ENCODE data around the gene FBXW11. TPM values are rescaled to one million over a fixed set of nuclear protein-coding genes. Genes with fewer than 3 reads are reported as not detected.

The FBXW11 gene
- total and polyA plus RNA-seq, 2 donors (not counting 1 experiment from before 2014, with no cell fraction given): 19.7 to 62.4 TPM

GRCh38 chr5:171872666-171873065, 133.8 kb downstream of the FBXW11 start:
- no peak for DNase-seq
- TF ChIP-seq EZH2 (IDR thresholded peaks at IDR 0.05; ENCODE audit: borderline replicate concordance, insufficient read depth, low read depth, low read length, poor library complexity, severe bottlenecking): no peak
- Mint-ChIP-seq H3K27me3 (no peaks in the 10 kb centered on the region), H3K4me1 (no peaks in the 10 kb centered on the region), H3K9me3 (ENCODE audit: insufficient read depth) (no peaks in the 10 kb centered on the region), H3K27ac (no peak overlapping the region), H3K4me3 (no peak overlapping the region)
- POLR2A ChIA-PET: no interaction called here
- no peaks in the 10 kb centered on the region for H3K4me1 ChIP-seq (ENCODE audit: control insufficient read depth in 2 of 2, insufficient read depth in 2 of 2, low read length in 2 of 2)
- H3K4me3 ChIP-seq (ENCODE audit: control extremely low read depth in 1 of 5, extremely low read depth in 1 of 5, insufficient read depth in 1 of 5, low read depth in 2 of 5, low read length in 4 of 5): no peak overlapping the region
- intact Hi-C loops (cut with micrococcal nuclease): no loop called here
- H2AFZ ChIP-seq (ENCODE audit: insufficient read depth, low read depth, low read length, poor library complexity, severe bottlenecking): no peak overlapping the region
- CTCF ChIA-PET: interaction anchor here (1.1 kb wide), 1 partner anchor 10 kb away, joined by 3 read pairs; no protein-coding TSS in a partner anchor
- ATAC-seq (ENCODE audit: low read depth): no peak
- WGBS (ENCODE audit: insufficient coverage): no CpG with 5 or more reads among the region's 5 CpGs
- H3K9me3 ChIP-seq (ENCODE audit: control extremely low read depth in 1 of 3, control insufficient read depth in 2 of 3, insufficient read depth in 1 of 3, low read length in 2 of 3): no peaks in the 10 kb centered on the region
- peaks cover 17% of the 10 kb centered on the region for H4K20me1 ChIP-seq (ENCODE audit: control insufficient read depth, insufficient read depth, low read length, poor library complexity, severe bottlenecking)
- peaks cover 3% of the 10 kb centered on the region for H3K79me2 ChIP-seq (ENCODE audit: control insufficient read depth, insufficient read depth, low read length)
- H3K9ac ChIP-seq (ENCODE audit: low read length): no peak overlapping the region
- peaks cover 11 to 93% of the 10 kb centered on the region in 2 experiments for H3K36me3 ChIP-seq (replicated peaks in 1 of 2; ENCODE audit: control extremely low read depth in 1 of 2, control insufficient read depth in 1 of 2, extremely low read depth in 1 of 2, insufficient read depth in 2 of 2, low read length in 1 of 2)
- H3K27me3 ChIP-seq (replicated peaks in 1 of 4; ENCODE audit: control extremely low read depth in 1 of 4, control insufficient read depth in 3 of 4, insufficient read depth in 4 of 4, low read length in 3 of 4): no peaks in the 10 kb centered on the region
- no peak overlapping the region for H3K27ac ChIP-seq (ENCODE audit: low read length in 2 of 2)
- H3K4me2 ChIP-seq (replicated peaks; ENCODE audit: low read depth, low read length, poor library complexity, severe bottlenecking): no peak overlapping the region

- DNase-seq: no peak
- Histone ChIP-seq H3K79me2 (ENCODE audit: control insufficient read depth, insufficient read depth, low read length) (peaks cover 3% of the 10 kb centered on the region), H3K27ac (ENCODE audit: low read length in 2 of 2) (no peak overlapping the region), H2AFZ (ENCODE audit: insufficient read depth, low read depth, low read length, poor library complexity, severe bottlenecking) (no peak overlapping the region), H4K20me1 (ENCODE audit: control insufficient read depth, insufficient read depth, low read length, poor library complexity, severe bottlenecking) (peaks cover 21% of the 10 kb centered on the region), H3K36me3 (replicated peaks in 1 of 2; ENCODE audit: control extremely low read depth in 1 of 2, control insufficient read depth in 1 of 2, extremely low read depth in 1 of 2, insufficient read depth in 2 of 2, low read length in 1 of 2) (peaks cover 5 to 91% of the 10 kb centered on the region in 2 experiments), H3K4me1 (ENCODE audit: control insufficient read depth in 2 of 2, insufficient read depth in 2 of 2, low read length in 2 of 2) (no peaks in the 10 kb centered on the region), H3K27me3 (replicated peaks in 1 of 4; ENCODE audit: control extremely low read depth in 1 of 4, control insufficient read depth in 3 of 4, insufficient read depth in 4 of 4, low read length in 3 of 4) (no peaks in the 10 kb centered on the region), H3K9me3 (ENCODE audit: control extremely low read depth in 1 of 3, control insufficient read depth in 2 of 3, insufficient read depth in 1 of 3, low read length in 2 of 3) (no peaks in the 10 kb centered on the region), H3K4me2 (replicated peaks; ENCODE audit: low read depth, low read length, poor library complexity, severe bottlenecking) (no peak overlapping the region), H3K9ac (ENCODE audit: low read length) (no peak overlapping the region), H3K4me3 (ENCODE audit: control extremely low read depth in 1 of 5, extremely low read depth in 1 of 5, insufficient read depth in 1 of 5, low read depth in 2 of 5, low read length in 4 of 5) (no peak overlapping the region)
- Mint-ChIP-seq H3K4me3 (no peak overlapping the region), H3K27me3 (no peaks in the 10 kb centered on the region), H3K9me3 (ENCODE audit: insufficient read depth) (no peaks in the 10 kb centered on the region), H3K27ac (no peak overlapping the region), H3K4me1 (no peaks in the 10 kb centered on the region)
- TF ChIP-seq, protein P1, sequence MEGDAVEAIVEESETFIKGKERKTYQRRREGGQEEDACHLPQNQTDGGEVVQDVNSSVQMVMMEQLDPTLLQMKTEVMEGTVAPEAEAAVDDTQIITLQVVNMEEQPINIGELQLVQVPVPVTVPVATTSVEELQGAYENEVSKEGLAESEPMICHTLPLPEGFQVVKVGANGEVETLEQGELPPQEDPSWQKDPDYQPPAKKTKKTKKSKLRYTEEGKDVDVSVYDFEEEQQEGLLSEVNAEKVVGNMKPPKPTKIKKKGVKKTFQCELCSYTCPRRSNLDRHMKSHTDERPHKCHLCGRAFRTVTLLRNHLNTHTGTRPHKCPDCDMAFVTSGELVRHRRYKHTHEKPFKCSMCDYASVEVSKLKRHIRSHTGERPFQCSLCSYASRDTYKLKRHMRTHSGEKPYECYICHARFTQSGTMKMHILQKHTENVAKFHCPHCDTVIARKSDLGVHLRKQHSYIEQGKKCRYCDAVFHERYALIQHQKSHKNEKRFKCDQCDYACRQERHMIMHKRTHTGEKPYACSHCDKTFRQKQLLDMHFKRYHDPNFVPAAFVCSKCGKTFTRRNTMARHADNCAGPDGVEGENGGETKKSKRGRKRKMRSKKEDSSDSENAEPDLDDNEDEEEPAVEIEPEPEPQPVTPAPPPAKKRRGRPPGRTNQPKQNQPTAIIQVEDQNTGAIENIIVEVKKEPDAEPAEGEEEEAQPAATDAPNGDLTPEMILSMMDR (IDR thresholded peaks at IDR 0.05): no peak
- TF ChIP-seq EZH2 (IDR thresholded peaks at IDR 0.05; ENCODE audit: borderline replicate concordance, insufficient read depth, low read depth, low read length, poor library complexity, severe bottlenecking): no peak
- ChIA-PET CTCF (interaction anchor here (0.8 kb wide), 1 partner anchor 12 kb away, joined by 3 read pairs; no protein-coding TSS in a partner anchor), POLR2A (no interaction called here)
- WGBS (ENCODE audit: insufficient coverage): no CpG with 5 or more reads among the region's 1 CpG
- intact Hi-C loops (cut with micrococcal nuclease): no loop called here
- no peak for ATAC-seq (ENCODE audit: low read depth)
These were observed 134.7 kb downstream of the FBXW11 start for GRCh38 chr5:171871711-171872110.
